Ishikawa (cell line): ENCODE data around the gene GALNT2.

Experiments
- CEBPB ChIP-seq: IDR thresholded peaks from 2 replicates; pipeline ENCODE4 v1.6.1; 2012
- CREB1 ChIP-seq: IDR thresholded peaks from 2 replicates; pipeline ENCODE4 v1.6.1; 2012; ENCODE audit warnings: low read depth
- EGR1 ChIP-seq: IDR thresholded peaks from 2 replicates; pipeline ENCODE4 v1.6.1; 2012
- EP300 ChIP-seq: IDR thresholded peaks from 2 replicates; pipeline ENCODE4 v1.6.1; 2012; ENCODE audit warnings: borderline replicate concordance
- FOXM1 ChIP-seq: IDR thresholded peaks from 2 replicates; pipeline ENCODE4 v1.6.1; 2012; ENCODE audit warnings: low read depth, borderline replicate concordance
- NFIC ChIP-seq: IDR thresholded peaks from 2 replicates; pipeline ENCODE4 v1.6.1; 2012
- RAD21 ChIP-seq: IDR thresholded peaks from 2 replicates; pipeline ENCODE4 v1.6.1; 2012; ENCODE audit warnings: low read depth
- TAF1 ChIP-seq: IDR thresholded peaks from 2 replicates; pipeline ENCODE4 v1.6.1; 2012; ENCODE audit warnings: low read depth, mild to moderate bottlenecking
- TCF12 ChIP-seq: IDR thresholded peaks from 2 replicates; pipeline ENCODE4 v1.6.1; 2012; ENCODE audit warnings: low read depth
- TEAD4 ChIP-seq: IDR thresholded peaks from 2 replicates; pipeline ENCODE4 v1.6.1; 2012
- USF1 ChIP-seq: IDR thresholded peaks from 2 replicates; pipeline ENCODE4 v1.6.1; 2012
- YY1 ChIP-seq: IDR thresholded peaks from 2 replicates; pipeline ENCODE4 v1.6.1; 2012; ENCODE audit warnings: low read depth
- ZBTB7A ChIP-seq: IDR thresholded peaks from 2 replicates; pipeline ENCODE4 v1.6.1; 2012; ENCODE audit warnings: low read depth
- TF ChIP-seq, protein P1 (sequence below): IDR thresholded peaks from 2 replicates; pipeline ENCODE4 v1.6.1; 2012; ENCODE audit warnings: low read depth, mild to moderate bottlenecking
- TF ChIP-seq, protein P2 (sequence below): IDR thresholded peaks from 2 replicates; pipeline ENCODE4 v1.6.1; 2012

GALNT2 gene

DNA sequence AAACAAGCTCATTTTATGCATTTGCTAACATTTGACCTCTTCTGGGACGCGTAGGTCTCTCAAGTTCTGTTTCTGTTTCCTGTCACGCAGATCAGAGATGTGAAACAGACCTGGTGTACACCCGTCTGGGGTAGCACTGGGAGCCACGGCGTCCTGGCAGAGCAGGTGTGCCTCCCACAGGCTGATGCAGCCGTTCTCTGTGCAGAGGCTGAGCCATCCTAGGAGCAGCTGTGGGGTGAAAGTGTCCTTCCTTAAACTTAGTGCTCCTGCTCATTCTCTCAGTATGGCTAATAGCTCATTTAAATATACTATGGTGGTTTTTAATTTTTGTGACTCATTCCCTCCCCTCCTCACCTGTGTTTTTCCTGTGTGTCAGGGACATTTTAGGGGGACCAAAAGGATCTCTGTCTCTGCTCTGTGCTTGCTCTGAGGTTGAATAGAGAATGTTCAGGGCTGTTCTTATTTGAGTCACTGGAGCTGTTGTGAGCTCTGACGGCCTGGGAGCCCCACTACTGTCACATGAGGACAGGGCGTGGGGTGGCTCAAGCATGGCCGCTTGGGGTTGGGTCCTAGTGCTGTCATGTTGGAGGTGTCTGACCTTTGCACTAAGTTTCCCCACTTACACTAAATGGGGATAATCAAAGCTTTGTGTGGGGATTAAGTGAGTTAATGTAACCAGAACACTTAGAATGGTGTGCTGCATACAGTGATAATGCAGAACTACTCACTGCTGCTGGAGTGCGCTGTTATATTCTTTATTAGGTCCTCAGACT is 43.0 kb downstream of the GALNT2 start:
- TF ChIP-seq USF1: no peak
- TF ChIP-seq CREB1: no peak
- no peak for TF ChIP-seq EGR1
- TF ChIP-seq TCF12: no peak
- TF ChIP-seq, protein P1, sequence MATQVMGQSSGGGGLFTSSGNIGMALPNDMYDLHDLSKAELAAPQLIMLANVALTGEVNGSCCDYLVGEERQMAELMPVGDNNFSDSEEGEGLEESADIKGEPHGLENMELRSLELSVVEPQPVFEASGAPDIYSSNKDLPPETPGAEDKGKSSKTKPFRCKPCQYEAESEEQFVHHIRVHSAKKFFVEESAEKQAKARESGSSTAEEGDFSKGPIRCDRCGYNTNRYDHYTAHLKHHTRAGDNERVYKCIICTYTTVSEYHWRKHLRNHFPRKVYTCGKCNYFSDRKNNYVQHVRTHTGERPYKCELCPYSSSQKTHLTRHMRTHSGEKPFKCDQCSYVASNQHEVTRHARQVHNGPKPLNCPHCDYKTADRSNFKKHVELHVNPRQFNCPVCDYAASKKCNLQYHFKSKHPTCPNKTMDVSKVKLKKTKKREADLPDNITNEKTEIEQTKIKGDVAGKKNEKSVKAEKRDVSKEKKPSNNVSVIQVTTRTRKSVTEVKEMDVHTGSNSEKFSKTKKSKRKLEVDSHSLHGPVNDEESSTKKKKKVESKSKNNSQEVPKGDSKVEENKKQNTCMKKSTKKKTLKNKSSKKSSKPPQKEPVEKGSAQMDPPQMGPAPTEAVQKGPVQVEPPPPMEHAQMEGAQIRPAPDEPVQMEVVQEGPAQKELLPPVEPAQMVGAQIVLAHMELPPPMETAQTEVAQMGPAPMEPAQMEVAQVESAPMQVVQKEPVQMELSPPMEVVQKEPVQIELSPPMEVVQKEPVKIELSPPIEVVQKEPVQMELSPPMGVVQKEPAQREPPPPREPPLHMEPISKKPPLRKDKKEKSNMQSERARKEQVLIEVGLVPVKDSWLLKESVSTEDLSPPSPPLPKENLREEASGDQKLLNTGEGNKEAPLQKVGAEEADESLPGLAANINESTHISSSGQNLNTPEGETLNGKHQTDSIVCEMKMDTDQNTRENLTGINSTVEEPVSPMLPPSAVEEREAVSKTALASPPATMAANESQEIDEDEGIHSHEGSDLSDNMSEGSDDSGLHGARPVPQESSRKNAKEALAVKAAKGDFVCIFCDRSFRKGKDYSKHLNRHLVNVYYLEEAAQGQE: no peak
- TF ChIP-seq NFIC: no peak
- TF ChIP-seq TAF1: no peak
- TF ChIP-seq EP300: no peak
- TF ChIP-seq YY1: no peak
- no peak for TF ChIP-seq FOXM1
- TF ChIP-seq ZBTB7A: no peak
- TF ChIP-seq RAD21: no peak
- no peak for TF ChIP-seq CEBPB
- TF ChIP-seq TEAD4: no peak
- TF ChIP-seq, protein P2, sequence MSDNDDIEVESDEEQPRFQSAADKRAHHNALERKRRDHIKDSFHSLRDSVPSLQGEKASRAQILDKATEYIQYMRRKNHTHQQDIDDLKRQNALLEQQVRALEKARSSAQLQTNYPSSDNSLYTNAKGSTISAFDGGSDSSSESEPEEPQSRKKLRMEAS: no peak

DNA sequence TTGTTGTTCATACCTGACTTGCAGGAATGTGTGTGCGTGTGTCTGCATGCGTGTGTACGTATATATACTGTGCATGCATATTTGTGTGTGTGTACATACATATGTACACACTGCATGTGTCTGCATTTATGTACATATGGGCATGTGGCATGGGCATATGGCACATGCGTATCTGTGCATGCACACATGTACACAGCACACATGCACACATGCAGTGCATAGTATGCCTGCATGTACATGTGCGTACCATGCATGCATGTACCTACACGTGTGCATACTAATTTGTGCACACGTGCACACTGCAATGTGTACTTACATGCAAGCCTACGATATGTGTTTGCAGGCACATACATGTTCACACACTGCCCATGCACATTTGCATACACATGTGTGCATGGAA is 43.9 kb downstream of the GALNT2 start:
- no peak for TF ChIP-seq NFIC
- TF ChIP-seq ZBTB7A: no peak
- TF ChIP-seq TEAD4: no peak
- no peak for TF ChIP-seq FOXM1
- no peak for TF ChIP-seq RAD21
- TF ChIP-seq, protein P2: no peak
- TF ChIP-seq, protein P1: no peak
- no peak for TF ChIP-seq CEBPB
- no peak for TF ChIP-seq EGR1
- no peak for TF ChIP-seq TCF12
- TF ChIP-seq USF1: no peak
- TF ChIP-seq EP300: no peak
- TF ChIP-seq TAF1: no peak
- TF ChIP-seq CREB1: no peak

GRCh38 chr1:230112131-230112701 is 45.2 kb downstream of the GALNT2 start:
- TF ChIP-seq TEAD4: no peak
- TF ChIP-seq, protein P2: no peak
- TF ChIP-seq CREB1: no peak
- TF ChIP-seq ZBTB7A: no peak
- no peak for TF ChIP-seq EP300
- no peak for TF ChIP-seq FOXM1
- TF ChIP-seq TCF12: no peak
- TF ChIP-seq NFIC: no peak
- TF ChIP-seq USF1: no peak
- TF ChIP-seq, protein P1: no peak
- no peak for TF ChIP-seq YY1
- no peak for TF ChIP-seq CEBPB
- no peak for TF ChIP-seq TAF1
- TF ChIP-seq EGR1: no peak
- no peak for TF ChIP-seq RAD21
